Cardiac muscle cell (in vitro differentiated cells and primary cell): ENCODE measurements around the gene SEMA5A. TPM values are rescaled to one million over a fixed set of nuclear protein-coding genes. Genes with fewer than 3 reads are reported as not detected.

Experiments used
- DNase-seq, 2 donors: peaks; one replicate each; pipeline versions ENCODE4 v3.0.0 to v3.0.0-alpha.2; 2010 to 2017; ENCODE audit warnings: low read depth in 1 of 2, low spot score in 1 of 2
- H3K27ac ChIP-seq: fragments of 200-600 bp; sonication (generic); 2 replicates; pipeline ENCODE4 v1.5.1; 2016
- H3K27me3 ChIP-seq: fragments of 200-600 bp; sonication (generic); 2 replicates; pipeline ENCODE4 v1.6.0; 2016; ENCODE audit warnings: control low read depth
- H3K36me3 ChIP-seq: fragments of 200-600 bp; sonication (generic); 2 replicates; pipeline ENCODE4 v1.5.1; 2016; ENCODE audit warnings: control low read depth
- H3K4me1 ChIP-seq: fragments of 200-600 bp; sonication (generic); 2 replicates; pipeline ENCODE4 v1.8.1; 2017; ENCODE audit warnings: low read depth, mild to moderate bottlenecking, mixed run types
- H3K4me3 ChIP-seq: fragments of 200-600 bp; sonication (generic); 2 replicates; pipeline ENCODE4 v1.5.1; 2016; ENCODE audit warnings: mild to moderate bottlenecking
- H3K9me3 ChIP-seq: fragments of 200-600 bp; sonication (generic); 2 replicates; pipeline ENCODE4 v1.5.1; 2017; ENCODE audit warnings: low read depth, mild to moderate bottlenecking, control low read depth
- polyA plus RNA-seq: library from polyadenylated mRNA; unstranded; fragments of >200 nt; fragmentation: Nextera tagmentation; extraction: Ambion mirVana; gene quantifications from 2 replicates; pipeline ENCODE4 v1.2.1, GENCODE V29; 2016
- total RNA-seq: library from RNA; depleted of rRNA; stranded (reverse); fragments of >200 nt; gene quantifications from 2 replicates; pipeline ENCODE4 v1.2.3, GENCODE V29; 2016
- TF ChIP-seq, protein P1 (sequence below): IDR thresholded peaks from 2 replicates; pipeline ENCODE4 v1.5.1; 2012; ENCODE audit warnings: low read depth, mild to moderate bottlenecking, low read length

Gene SEMA5A
- total and polyA plus RNA-seq, 2 experiments from 2014 or later = 15.7 to 16.6 TPM

DNA sequence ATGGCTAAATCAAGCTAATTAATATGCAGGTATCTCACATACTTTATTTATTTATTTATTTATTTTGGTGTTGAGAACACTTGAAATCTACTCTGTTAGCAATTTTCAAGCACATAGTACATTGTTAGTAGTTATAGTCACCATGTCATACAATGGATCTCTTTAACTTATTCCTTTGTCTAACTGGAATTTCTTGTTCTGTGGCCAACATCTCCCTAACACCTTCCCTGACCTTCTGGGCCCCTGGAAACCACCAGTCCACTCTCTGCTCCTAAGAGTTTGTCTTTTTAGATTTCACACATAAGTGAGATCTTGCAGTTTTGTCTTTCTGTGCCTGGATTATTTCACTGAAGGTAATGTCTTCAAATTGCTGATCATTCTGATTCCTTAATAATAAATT, 229.1 kb downstream of the SEMA5A start:
- no peaks in the 10 kb centered on the region for H3K9me3 ChIP-seq
- TF ChIP-seq, protein P1, sequence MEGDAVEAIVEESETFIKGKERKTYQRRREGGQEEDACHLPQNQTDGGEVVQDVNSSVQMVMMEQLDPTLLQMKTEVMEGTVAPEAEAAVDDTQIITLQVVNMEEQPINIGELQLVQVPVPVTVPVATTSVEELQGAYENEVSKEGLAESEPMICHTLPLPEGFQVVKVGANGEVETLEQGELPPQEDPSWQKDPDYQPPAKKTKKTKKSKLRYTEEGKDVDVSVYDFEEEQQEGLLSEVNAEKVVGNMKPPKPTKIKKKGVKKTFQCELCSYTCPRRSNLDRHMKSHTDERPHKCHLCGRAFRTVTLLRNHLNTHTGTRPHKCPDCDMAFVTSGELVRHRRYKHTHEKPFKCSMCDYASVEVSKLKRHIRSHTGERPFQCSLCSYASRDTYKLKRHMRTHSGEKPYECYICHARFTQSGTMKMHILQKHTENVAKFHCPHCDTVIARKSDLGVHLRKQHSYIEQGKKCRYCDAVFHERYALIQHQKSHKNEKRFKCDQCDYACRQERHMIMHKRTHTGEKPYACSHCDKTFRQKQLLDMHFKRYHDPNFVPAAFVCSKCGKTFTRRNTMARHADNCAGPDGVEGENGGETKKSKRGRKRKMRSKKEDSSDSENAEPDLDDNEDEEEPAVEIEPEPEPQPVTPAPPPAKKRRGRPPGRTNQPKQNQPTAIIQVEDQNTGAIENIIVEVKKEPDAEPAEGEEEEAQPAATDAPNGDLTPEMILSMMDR = no peak
- DNase-seq = no peak
- H3K27ac ChIP-seq = no peak overlapping the region
- H3K27me3 ChIP-seq = no peaks in the 10 kb centered on the region
- H3K36me3 ChIP-seq = no peaks in the 10 kb centered on the region
- no peak overlapping the region for H3K4me3 ChIP-seq
- no peaks in the 10 kb centered on the region for H3K4me1 ChIP-seq

DNA sequence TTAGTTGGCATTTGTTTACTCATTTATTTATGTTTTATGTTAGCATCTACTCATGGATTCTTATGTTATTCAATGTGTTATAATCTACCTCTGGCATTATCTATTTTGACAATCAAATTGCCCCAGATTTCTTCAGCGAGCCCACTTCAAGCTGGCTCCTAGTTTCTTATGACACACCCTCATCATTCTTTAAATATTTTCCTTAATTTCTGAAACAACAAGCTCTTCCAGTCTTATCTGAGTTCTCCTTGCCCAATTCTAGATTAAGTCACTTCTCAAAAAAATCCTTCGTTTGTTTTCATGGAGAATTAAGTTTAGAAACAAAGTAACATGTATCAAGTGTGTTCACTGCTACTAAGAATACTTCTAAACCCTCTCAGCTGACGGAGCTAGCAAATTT, 229.8 kb downstream of the SEMA5A start:
- no peaks in the 10 kb centered on the region for H3K4me1 ChIP-seq
- DNase-seq = peak in 1 of 2 donors; percentile 6
- H3K9me3 ChIP-seq = no peaks in the 10 kb centered on the region
- TF ChIP-seq, protein P1 = no peak
- H3K27ac ChIP-seq = no peak overlapping the region
- H3K27me3 ChIP-seq = no peaks in the 10 kb centered on the region
- no peak overlapping the region for H3K4me3 ChIP-seq
- no peaks in the 10 kb centered on the region for H3K36me3 ChIP-seq

DNA sequence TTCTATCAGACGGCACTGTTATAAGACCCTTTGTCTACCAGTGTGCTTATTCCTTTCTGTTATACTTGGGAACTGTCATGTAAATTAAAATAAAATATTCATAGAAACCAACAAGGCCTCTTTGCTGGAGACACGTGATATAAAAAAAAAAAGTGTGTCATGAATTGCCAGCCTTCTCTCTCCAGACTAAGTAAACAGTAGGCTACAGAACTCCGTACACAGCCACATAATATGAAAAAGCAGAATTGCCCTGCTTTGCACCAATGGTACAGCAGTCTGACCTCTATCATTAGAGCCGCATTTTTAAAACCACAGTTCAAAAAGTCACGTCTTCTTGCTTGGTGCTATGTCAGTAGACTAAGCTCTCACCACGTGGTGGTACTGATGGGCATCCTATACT, 231.3 kb downstream of the SEMA5A start:
- TF ChIP-seq, protein P1 = no peak
- H3K27me3 ChIP-seq = no peaks in the 10 kb centered on the region
- H3K36me3 ChIP-seq = no peaks in the 10 kb centered on the region
- H3K4me3 ChIP-seq = no peak overlapping the region
- no peak for DNase-seq
- H3K9me3 ChIP-seq = no peaks in the 10 kb centered on the region
- no peaks in the 10 kb centered on the region for H3K4me1 ChIP-seq
- no peak overlapping the region for H3K27ac ChIP-seq

DNA sequence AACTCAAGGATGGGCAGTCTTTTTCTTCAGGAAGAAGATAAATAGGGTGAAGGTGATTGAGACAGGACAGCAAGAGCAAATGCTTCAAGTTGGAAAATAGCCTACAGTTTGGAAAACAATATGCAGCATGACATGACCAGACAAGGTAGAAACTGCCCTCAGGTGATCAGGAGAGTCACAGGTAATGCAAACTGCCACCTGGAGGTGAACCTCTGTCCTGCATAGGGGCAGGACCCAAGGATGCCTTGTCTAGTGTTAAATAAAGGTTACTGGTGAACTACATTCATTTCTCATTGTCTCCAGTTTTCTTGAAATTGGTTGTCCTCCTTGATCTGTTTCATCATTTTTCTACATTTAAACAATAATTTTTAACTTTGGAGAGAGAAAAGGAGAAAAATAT, 232.1 kb downstream of the SEMA5A start:
- TF ChIP-seq, protein P1 = no peak
- Histone ChIP-seq H3K36me3 (no peaks in the 10 kb centered on the region), H3K27me3 (no peaks in the 10 kb centered on the region), H3K4me3 (no peak overlapping the region), H3K9me3 (no peaks in the 10 kb centered on the region), H3K4me1 (no peaks in the 10 kb centered on the region), H3K27ac (no peak overlapping the region)
- no peak for DNase-seq

DNA sequence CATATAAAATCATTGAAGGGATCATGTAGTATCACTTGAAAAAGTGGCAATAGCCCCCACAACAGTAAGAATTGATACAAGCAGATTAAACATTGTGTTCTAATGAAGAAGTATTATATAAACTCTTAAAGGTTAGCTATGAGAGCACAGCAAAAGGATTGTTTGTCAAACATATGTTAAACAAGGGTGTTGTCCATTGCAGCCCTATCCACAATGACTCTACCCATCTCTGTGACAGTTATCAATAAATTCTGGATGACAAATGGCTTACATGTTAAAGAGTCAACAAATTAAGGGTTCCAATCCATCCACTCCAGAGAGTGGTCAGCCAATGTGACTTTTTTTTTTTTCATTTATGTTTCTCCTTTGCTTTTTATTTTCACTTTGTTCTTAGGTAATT, 238.7 kb downstream of the SEMA5A start:
- no peaks in the 10 kb centered on the region for H3K27me3 ChIP-seq
- H3K4me3 ChIP-seq = no peak overlapping the region
- no peaks in the 10 kb centered on the region for H3K36me3 ChIP-seq
- H3K4me1 ChIP-seq = no peaks in the 10 kb centered on the region
- no peaks in the 10 kb centered on the region for H3K9me3 ChIP-seq
- TF ChIP-seq, protein P1 = no peak
- no peak for DNase-seq
- no peak overlapping the region for H3K27ac ChIP-seq

DNA sequence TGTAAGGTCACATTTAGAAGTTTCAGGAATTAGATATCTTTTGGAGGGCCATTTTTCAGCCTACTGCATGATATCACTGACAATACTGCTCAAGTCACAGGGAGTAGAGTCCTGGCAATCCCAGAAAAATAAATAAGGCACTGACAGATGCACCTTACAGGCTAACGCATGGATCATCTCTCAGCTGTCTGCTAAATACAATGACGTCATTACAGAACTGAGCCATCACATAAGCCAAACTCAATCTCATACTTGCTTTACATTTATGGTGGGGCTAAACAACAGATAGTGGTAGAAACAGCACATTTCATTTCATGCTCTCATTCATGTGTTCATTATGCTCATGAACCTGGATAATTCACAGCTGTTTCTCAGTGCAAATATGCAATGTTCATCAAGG, 243.7 kb downstream of the SEMA5A start:
- Histone ChIP-seq H3K27ac (no peak overlapping the region), H3K4me3 (no peak overlapping the region), H3K27me3 (no peaks in the 10 kb centered on the region), H3K4me1 (no peaks in the 10 kb centered on the region), H3K36me3 (no peaks in the 10 kb centered on the region), H3K9me3 (no peaks in the 10 kb centered on the region)
- DNase-seq = no peak
- TF ChIP-seq, protein P1 = no peak
